ENCODE data around the gene CREG1. TPM values are rescaled to one million over a fixed set of nuclear protein-coding genes. Genes with fewer than 3 reads are reported as not detected.

Gene CREG1
- total and polyA plus RNA-seq, 10 donors, result 40.8 to 364 (median 184) TPM

DNA sequence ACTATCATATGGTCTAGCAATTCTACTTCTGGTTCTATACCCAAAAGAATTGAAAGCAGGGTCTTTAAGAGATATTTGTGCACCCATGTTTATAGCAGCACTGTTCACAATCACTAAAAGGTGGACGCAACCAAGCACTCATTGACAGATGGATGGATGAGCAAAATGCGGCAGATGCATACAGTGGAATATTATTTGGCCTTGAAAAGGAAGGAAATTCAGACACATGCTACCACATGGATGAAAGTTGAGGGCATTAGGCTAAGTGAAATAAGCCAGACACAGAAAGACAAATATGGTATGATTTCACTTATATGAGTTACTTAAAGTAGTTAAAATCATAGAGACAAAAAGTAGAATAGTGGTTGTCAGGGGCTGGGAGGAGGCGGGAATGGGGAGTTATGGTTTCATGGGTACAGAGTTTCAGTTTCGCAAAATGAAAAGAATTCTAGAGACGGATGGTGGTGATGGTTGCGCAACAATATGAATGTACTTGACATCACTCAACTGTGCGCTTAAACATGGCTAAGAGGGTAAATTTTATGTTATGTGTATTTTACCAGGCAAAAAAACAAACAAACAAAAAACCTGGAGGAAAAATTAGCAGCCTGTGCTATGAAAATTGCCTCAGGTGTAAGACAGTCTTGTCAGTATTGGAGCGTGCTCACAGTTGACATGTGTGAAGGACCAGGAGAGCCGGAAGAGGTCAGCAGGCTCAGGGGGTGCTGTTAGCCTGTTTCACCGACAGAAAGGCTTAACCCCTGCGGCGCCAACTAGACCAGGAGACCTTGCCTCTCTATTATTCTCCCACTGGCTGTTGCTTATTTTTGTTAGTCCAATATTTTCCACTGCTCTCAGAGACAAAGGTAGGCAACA is 61.7 kb downstream of the CREG1 start:
- H3K27me3 ChIP-seq (replicated peaks in 1 of 7), result peaks cover 0 to 32% (median 0%) of the 10 kb centered on the region in 7 donors
- TF ChIP-seq, protein P1, sequence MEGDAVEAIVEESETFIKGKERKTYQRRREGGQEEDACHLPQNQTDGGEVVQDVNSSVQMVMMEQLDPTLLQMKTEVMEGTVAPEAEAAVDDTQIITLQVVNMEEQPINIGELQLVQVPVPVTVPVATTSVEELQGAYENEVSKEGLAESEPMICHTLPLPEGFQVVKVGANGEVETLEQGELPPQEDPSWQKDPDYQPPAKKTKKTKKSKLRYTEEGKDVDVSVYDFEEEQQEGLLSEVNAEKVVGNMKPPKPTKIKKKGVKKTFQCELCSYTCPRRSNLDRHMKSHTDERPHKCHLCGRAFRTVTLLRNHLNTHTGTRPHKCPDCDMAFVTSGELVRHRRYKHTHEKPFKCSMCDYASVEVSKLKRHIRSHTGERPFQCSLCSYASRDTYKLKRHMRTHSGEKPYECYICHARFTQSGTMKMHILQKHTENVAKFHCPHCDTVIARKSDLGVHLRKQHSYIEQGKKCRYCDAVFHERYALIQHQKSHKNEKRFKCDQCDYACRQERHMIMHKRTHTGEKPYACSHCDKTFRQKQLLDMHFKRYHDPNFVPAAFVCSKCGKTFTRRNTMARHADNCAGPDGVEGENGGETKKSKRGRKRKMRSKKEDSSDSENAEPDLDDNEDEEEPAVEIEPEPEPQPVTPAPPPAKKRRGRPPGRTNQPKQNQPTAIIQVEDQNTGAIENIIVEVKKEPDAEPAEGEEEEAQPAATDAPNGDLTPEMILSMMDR (IDR thresholded peaks at IDR 0.05 in 8 of 11, conservative IDR thresholded peaks at IDR 0.05 in 3 of 11), result no peak
- TF ChIP-seq POLR2A (IDR thresholded peaks at IDR 0.05) (no peak), POLR2AphosphoS5 (IDR thresholded peaks at IDR 0.05) (no peak)
- WGBS, 5 donors, result 51 to 60% (median 58%) methylated on average over 12 of the region's 12 CpGs
- intact Hi-C loops (cut with DNase I; ENCODE audit: low total_unique reads), result no loop called here
- H3K9me3 ChIP-seq, result no peaks in the 10 kb centered on the region
- peaks cover 0 to 97% (median 15%) of the 10 kb centered on the region in 6 donors for H3K4me1 ChIP-seq
- no peaks in the 10 kb centered on the region for H3K36me3 ChIP-seq
- DNase-seq, result no peak
- peak overlapping the region in 5 of 8 donors; percentile 14 to 70 (median 54) for H3K27ac ChIP-seq
- peak overlapping the region in 1 of 8 donors; percentile 27 for H3K4me3 ChIP-seq

Other genes starting within 250 kb of the CREG1 start
- gene CD247, start 35.2 kb downstream of the CREG1 start, total RNA-seq, result 10 to 100 TPM; 15.8 to 67.1 (median 37.7) TPM
- 10 to 100 TPM; 16.0 to 17.8 (median 16.3) TPM for gene CD247, start 35.2 kb downstream of the CREG1 start, polyA plus RNA-seq
- gene RCSD1, start 76.5 kb upstream of the CREG1 start, total RNA-seq, result 100 to 1,000 TPM in 5 of 7 donors, 10 to 100 TPM in 2; 91.9 to 144 (median 124) TPM
- 100 to 1,000 TPM in 1 of 3 donors, 10 to 100 TPM in 2; 58.9 to 103 (median 87.2) TPM for gene RCSD1, start 76.5 kb upstream of the CREG1 start, polyA plus RNA-seq
- 10 to 100 TPM; 43.0 to 65.8 (median 59.8) TPM for gene MPZL1, start 168.2 kb upstream of the CREG1 start, total RNA-seq
- 10 to 100 TPM; 12.0 to 20.4 (median 17.5) TPM for gene MPZL1, start 168.2 kb upstream of the CREG1 start, polyA plus RNA-seq